Measurements from ENCODE around the gene DNAJB4.
A peak's percentile ranks its signal among the peaks of the same experiment; 100 is the strongest.
"Not testable (repeated sequence)": the region's sequence is repeated elsewhere in the genome, so short reads cannot be mapped to it uniquely, and the experiment has no call there.

Gene DNAJB4

DNA sequence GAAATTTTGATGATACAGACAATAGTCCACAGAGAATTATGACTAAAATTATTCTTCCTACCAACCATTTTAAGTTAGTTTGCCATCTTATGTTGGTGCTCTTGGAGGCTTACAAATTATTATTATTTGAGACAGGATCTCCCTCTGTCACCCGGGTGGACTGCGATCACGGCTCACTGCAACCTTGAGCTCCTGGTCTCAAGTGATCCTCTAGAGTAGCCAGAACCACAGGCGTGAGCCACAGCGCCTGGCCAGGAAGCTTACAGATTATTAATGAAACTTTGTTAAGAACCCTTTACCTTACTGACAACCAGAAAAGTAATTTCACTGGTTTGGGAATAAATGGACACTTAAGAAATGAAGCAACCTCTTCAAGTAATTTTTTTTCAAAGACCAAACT is 8.0 kb upstream of the DNAJB4 start:
- ChIA-PET CTCF (interaction anchor here (0.6 to 0.7 kb wide), 2 partner anchors 328 to 457 kb away, joined by 3 to 5 read pairs; no protein-coding TSS in a partner anchor), POLR2A (ENCODE audit: low non-redundant PET) (no interaction called here)
- TF ChIP-seq, protein P1, sequence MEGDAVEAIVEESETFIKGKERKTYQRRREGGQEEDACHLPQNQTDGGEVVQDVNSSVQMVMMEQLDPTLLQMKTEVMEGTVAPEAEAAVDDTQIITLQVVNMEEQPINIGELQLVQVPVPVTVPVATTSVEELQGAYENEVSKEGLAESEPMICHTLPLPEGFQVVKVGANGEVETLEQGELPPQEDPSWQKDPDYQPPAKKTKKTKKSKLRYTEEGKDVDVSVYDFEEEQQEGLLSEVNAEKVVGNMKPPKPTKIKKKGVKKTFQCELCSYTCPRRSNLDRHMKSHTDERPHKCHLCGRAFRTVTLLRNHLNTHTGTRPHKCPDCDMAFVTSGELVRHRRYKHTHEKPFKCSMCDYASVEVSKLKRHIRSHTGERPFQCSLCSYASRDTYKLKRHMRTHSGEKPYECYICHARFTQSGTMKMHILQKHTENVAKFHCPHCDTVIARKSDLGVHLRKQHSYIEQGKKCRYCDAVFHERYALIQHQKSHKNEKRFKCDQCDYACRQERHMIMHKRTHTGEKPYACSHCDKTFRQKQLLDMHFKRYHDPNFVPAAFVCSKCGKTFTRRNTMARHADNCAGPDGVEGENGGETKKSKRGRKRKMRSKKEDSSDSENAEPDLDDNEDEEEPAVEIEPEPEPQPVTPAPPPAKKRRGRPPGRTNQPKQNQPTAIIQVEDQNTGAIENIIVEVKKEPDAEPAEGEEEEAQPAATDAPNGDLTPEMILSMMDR (conservative IDR thresholded peaks at IDR 0.05; ENCODE audit: low read depth) = no peak
- H3K27ac ChIP-seq = no peak overlapping the region
- no peak for DNase-seq (ENCODE audit: low spot score)

GRCh38 chr1:78000536-78000935 is 4.2 kb upstream of the DNAJB4 start:
- peak overlapping the region; percentile 5; the same call in 1 of the 2 replicates for H3K27ac ChIP-seq
- DNase-seq (ENCODE audit: low spot score); POLR2A ChIA-PET (ENCODE audit: low non-redundant PET); CTCF ChIA-PET: not testable (repeated sequence)

DNA sequence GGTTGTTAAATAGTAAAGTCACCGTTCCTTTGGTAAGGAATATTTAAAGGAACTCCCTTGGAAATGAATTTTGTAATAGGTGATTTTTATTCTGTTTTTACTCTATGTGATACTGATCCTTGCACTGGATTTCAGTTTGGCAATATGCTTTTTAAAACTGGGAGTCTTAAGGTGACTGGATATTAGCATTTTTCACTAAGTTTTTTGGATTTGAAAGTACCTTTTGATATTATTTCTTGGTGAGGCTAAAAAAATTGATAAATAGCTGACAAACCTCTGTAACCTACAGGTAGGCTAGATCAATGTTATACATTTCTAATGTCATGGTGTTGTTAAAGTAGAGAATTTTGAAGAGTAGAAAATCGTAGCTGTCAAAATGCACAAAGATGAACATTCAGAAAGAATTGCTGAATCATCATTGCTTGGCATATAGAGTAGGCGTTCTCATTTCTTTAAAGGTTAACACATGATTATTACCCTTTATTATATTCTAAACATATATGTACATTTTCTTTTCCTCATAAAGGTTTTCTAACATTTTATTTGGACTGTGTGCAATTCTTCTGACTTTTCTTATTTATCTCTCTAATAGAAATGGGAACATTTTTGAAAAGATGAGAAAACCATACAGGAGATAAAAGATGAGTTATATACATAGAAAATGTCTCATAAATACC is 1.5 kb upstream of the DNAJB4 start:
- POLR2A ChIA-PET (ENCODE audit: low non-redundant PET) = no interaction called here
- TF ChIP-seq, protein P1 (conservative IDR thresholded peaks at IDR 0.05; ENCODE audit: low read depth) = no peak
- DNase-seq (ENCODE audit: low spot score) = no peak
- CTCF ChIA-PET = no interaction called here
- H3K27ac ChIP-seq = no peak overlapping the region

DNA sequence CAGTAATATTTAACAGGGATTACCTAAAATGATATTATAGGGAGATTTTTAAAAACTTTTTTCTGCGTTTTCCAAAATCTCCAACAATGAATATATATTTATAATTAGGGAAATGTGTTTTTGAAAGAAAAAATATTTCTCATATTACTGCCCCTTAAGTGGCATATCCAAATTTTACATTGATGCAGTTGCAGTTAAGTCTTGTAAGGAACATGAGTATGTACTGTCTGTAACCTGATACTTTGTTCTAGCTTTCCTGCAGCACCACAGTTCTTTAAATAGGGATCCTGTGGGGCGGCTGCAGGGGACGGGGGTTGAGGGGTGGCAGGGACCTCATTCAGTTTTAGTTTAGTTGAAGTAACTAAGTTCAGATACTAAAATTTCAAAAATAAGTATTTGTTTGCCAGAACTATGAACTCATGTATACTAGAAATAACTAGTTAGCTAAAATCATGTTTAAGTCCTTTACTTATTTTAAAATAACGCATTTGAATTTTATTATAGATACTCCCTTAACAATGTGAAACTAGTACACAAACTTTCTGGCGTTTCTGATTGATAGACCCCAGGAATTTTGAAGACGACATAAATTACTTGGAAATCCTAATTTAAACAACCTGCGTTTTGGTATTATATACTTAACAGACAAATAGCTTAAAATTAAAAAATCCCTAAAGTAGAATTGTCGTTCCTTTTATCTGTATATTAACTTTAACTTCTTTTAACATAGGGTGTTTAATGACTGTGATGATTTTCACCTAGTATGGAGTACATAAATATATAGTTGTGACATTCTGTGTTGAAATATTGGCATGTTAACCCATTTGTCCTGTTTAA is 639 bp upstream of the DNAJB4 start:
- ChIA-PET CTCF (no interaction called here), POLR2A (ENCODE audit: low non-redundant PET) (interaction anchor here (0.6 to 1.8 kb wide), 4 partner anchors 26 to 188 kb away, joined by 3 to 19 read pairs (median 4); no protein-coding TSS in a partner anchor)
- H3K27ac ChIP-seq = no peak overlapping the region
- TF ChIP-seq, protein P1 (conservative IDR thresholded peaks at IDR 0.05; ENCODE audit: low read depth) = no peak
- peak; percentile 73 for DNase-seq (ENCODE audit: low spot score)

DNA sequence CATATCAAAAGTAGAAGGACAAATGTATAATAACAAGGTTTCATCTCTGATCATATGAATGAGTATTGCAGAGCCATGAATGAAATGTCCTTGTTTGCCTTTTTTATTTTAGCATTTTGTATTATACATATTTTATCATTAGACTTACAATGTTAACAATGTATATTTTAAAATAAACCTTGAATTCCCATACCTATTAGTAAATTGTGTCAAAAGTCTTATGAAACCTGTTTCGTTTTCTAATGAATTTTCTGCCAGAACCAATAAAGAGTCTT is 646 bp downstream of the DNAJB4 start:
- CTCF ChIA-PET = interaction anchor here (0.6 to 1.8 kb wide), 6 partner anchors 10 to 201 kb away, joined by 3 to 12 read pairs (median 4); no protein-coding TSS in a partner anchor
- DNase-seq (ENCODE audit: low spot score) = no peak
- TF ChIP-seq, protein P1 (conservative IDR thresholded peaks at IDR 0.05; ENCODE audit: low read depth) = no peak
- H3K27ac ChIP-seq = no peak overlapping the region
- POLR2A ChIA-PET (ENCODE audit: low non-redundant PET) = interaction anchor here (1.8 kb wide), 1 partner anchor 108 kb away, joined by 19 read pairs; no protein-coding TSS in a partner anchor

DNA sequence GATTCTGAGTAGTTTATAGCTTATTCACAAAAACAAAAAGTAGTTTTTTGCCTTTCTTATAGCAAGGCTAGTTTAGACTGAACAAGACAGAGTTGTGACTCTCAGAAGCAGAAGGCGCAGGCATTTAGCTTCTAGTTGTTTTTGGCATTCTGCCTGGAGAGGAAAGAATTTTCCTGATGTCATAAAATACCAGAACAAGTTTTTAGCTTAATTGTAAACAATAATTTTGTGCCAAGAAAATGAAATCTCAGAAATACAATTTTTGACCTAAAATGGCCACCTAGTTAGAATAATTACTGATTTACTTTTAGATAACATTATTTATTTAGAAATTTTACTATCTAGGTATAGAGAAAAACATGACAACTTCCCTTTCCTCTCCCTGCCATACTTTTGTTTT is 1.0 kb downstream of the DNAJB4 start:
- TF ChIP-seq, protein P1 (conservative IDR thresholded peaks at IDR 0.05; ENCODE audit: low read depth) = no peak
- DNase-seq (ENCODE audit: low spot score) = peak; percentile 35
- ChIA-PET POLR2A (ENCODE audit: low non-redundant PET) (no interaction called here), CTCF (interaction anchor here (0.6 to 1.8 kb wide), 4 partner anchors 9 to 201 kb away, joined by 3 to 12 read pairs (median 4); no protein-coding TSS in a partner anchor)
- H3K27ac ChIP-seq = no peak overlapping the region

DNA sequence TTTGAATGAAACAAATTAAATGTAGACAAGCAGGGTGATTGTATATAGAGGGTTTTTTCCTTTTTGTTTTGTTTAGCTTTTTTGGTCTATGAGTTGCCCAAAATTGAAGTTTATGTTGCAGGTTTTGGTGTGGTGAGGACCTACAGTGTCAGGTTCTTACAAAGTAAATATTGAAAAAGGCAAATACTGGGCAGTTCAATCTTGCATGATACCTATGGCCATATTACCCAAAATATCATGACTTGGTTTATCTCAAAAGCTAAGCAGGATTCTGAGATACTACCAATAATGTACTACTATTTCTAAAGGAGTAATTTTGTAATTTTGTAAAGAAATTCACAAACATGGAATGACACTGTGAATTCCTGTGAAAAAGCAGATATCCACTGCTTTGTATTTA is 1.8 kb downstream of the DNAJB4 start:
- H3K27ac ChIP-seq = no peak overlapping the region
- ChIA-PET CTCF (interaction anchor here (1.8 kb wide), 1 partner anchor 108 kb away, joined by 12 read pairs; no protein-coding TSS in a partner anchor), POLR2A (ENCODE audit: low non-redundant PET) (no interaction called here)
- no peak for DNase-seq (ENCODE audit: low spot score)
- TF ChIP-seq, protein P1 (conservative IDR thresholded peaks at IDR 0.05; ENCODE audit: low read depth) = no peak
